HL-60 (cell line): ENCODE results near the gene TSPEAR.

Experiments
- DNase-seq, 2 experiments: peaks; one replicate each; pipeline ENCODE4 v3.0.0-alpha.2; 2010 to 2020; ENCODE audit warnings: low read depth in 1 of 2, low spot score in 1 of 2
- H3K27ac ChIP-seq: fragments of 250-450 bp; sonication (Bioruptor Pico); replicated peaks from 2 replicates; pipeline ENCODE4 v1.5.1; 2020; ENCODE audit warnings: mild to moderate bottlenecking, moderate library complexity
- H3K27me3 ChIP-seq: fragments of 250-450 bp; sonication (Bioruptor Pico); 2 replicates; pipeline ENCODE4 v1.5.1; 2021; ENCODE audit warnings: mild to moderate bottlenecking, moderate library complexity; ENCODE audit not compliant: insufficient read depth, poor library complexity, severe bottlenecking
- H3K4me3 ChIP-seq: replicated peaks from 2 replicates; pipeline ENCODE4 v1.5.1; 2011; ENCODE audit warnings: mild to moderate bottlenecking, control low read depth, low read length; ENCODE audit not compliant: insufficient read depth
- CTCF ChIP-seq: IDR thresholded peaks from one replicate; pipeline ENCODE4 v1.5.1; 2011; ENCODE audit warnings: low read length, control low read depth, inconsistent platforms; ENCODE audit not compliant: insufficient read depth
- GABPA ChIP-seq: IDR thresholded peaks from 2 replicates; pipeline ENCODE4 v1.6.1; 2012; ENCODE audit warnings: low read depth
- POLR2AphosphoS5 ChIP-seq: IDR thresholded peaks from 2 replicates; pipeline ENCODE4 v1.6.1; 2012; ENCODE audit warnings: low read depth
- REST ChIP-seq: IDR thresholded peaks from 2 replicates; pipeline ENCODE4 v1.6.1; 2012; ENCODE audit warnings: low read depth; ENCODE audit not compliant: insufficient replicate concordance
- SPI1 ChIP-seq: IDR thresholded peaks from 2 replicates; pipeline ENCODE4 v1.6.1; 2012; ENCODE audit warnings: low read depth, mild to moderate bottlenecking, borderline replicate concordance

Gene TSPEAR

GRCh38 chr21:44547656-44548331 is 163.6 kb downstream of the TSPEAR start:
- Histone ChIP-seq H3K27ac (no peak overlapping the region), H3K27me3 (peaks cover 5% of the 10 kb centered on the region), H3K4me3 (no peak overlapping the region)
- TF ChIP-seq SPI1 (no peak), CTCF (no peak), REST (no peak), POLR2AphosphoS5 (no peak), GABPA (no peak)
- no peak for DNase-seq

GRCh38 chr21:44544566-44544965 is 166.8 kb downstream of the TSPEAR start:
- TF ChIP-seq SPI1 (no peak), REST (no peak), POLR2AphosphoS5 (no peak), CTCF (no peak), GABPA (no peak)
- Histone ChIP-seq H3K4me3 (no peak overlapping the region), H3K27me3 (peaks cover 5% of the 10 kb centered on the region), H3K27ac (no peak overlapping the region)
- no peak for DNase-seq

- H3K4me3 ChIP-seq = no peak overlapping the region
- peaks cover 3% of the 10 kb centered on the region for H3K27me3 ChIP-seq
- no peak overlapping the region for H3K27ac ChIP-seq
- DNase-seq = no peak
- no peak for TF ChIP-seq POLR2AphosphoS5
- no peak for TF ChIP-seq CTCF
- no peak for TF ChIP-seq SPI1
- no peak for TF ChIP-seq REST
- no peak for TF ChIP-seq GABPA
These were observed 168.7 kb downstream of the TSPEAR start for GRCh38 chr21:44542716-44543115.
